H9 (cell line): Measurements from ENCODE around the gene CNOT10. TPM values are rescaled to one million over a fixed set of nuclear protein-coding genes. Genes with fewer than 3 reads are reported as not detected.

ENCODE experiments used
- DNase-seq: peaks from one replicate; pipeline ENCODE4 v3.0.0-alpha.2; 2017
- H2AFZ ChIP-seq: one replicate; pipeline ENCODE4 v1.6.1; 2013; ENCODE audit warnings: mild to moderate bottlenecking, low read length, control low read depth, moderate library complexity
- H2AK5ac ChIP-seq: 2 replicates; pipeline ENCODE4 v1.6.1; 2013; ENCODE audit warnings: low read length, control low read depth, mixed read lengths; ENCODE audit not compliant: insufficient read length
- H2BK120ac ChIP-seq: one replicate; pipeline ENCODE4 v1.6.1; 2013; ENCODE audit warnings: low read depth, mild to moderate bottlenecking, low read length, control low read depth, inconsistent platforms; ENCODE audit not compliant: poor library complexity, severe bottlenecking
- H2BK12ac ChIP-seq: 2 replicates; pipeline ENCODE4 v1.6.1; 2013; ENCODE audit warnings: low read length, control low read depth, mixed read lengths, low read depth; ENCODE audit not compliant: insufficient read length
- H2BK15ac ChIP-seq: 2 replicates; pipeline ENCODE4 v1.6.1; 2013; ENCODE audit warnings: low read depth, low read length, control low read depth
- H2BK20ac ChIP-seq: one replicate; pipeline ENCODE4 v1.6.1; 2013; ENCODE audit warnings: low read depth, mild to moderate bottlenecking, low read length, control low read depth, inconsistent platforms; ENCODE audit not compliant: poor library complexity, severe bottlenecking
- H2BK5ac ChIP-seq: 2 replicates; pipeline ENCODE4 v1.6.1; 2013; ENCODE audit warnings: low read length, control low read depth, mixed read lengths; ENCODE audit not compliant: insufficient read length
- H3K14ac ChIP-seq: 2 replicates; pipeline ENCODE4 v1.6.1; 2013; ENCODE audit warnings: low read length, control low read depth; ENCODE audit not compliant: insufficient read depth
- H3K18ac ChIP-seq: 2 replicates; pipeline ENCODE4 v1.6.1; 2013; ENCODE audit warnings: low read depth, mild to moderate bottlenecking, mixed read lengths, low read length, control low read depth; ENCODE audit not compliant: insufficient read length
- H3K23ac ChIP-seq: 2 replicates; pipeline ENCODE4 v1.6.1; 2013; ENCODE audit warnings: low read length, control low read depth, mixed read lengths, low read depth; ENCODE audit not compliant: insufficient read length
- H3K23me2 ChIP-seq: 2 replicates; pipeline ENCODE4 v1.6.1; 2013; ENCODE audit warnings: low read depth, mild to moderate bottlenecking, mixed read lengths, low read length, control low read depth; ENCODE audit not compliant: insufficient read length, poor library complexity, severe bottlenecking
- H3K27ac ChIP-seq: 2 replicates; pipeline ENCODE4 v1.5.1; 2013; ENCODE audit warnings: low read length, control low read depth, mixed read lengths, low read depth; ENCODE audit not compliant: insufficient read length
- H3K27me3 ChIP-seq: 2 replicates; pipeline ENCODE4 v1.6.1; 2013; ENCODE audit warnings: low read length, control low read depth, inconsistent platforms; ENCODE audit not compliant: insufficient read depth
- H3K4ac ChIP-seq: 2 replicates; pipeline ENCODE4 v1.6.1; 2013; ENCODE audit warnings: low read depth, mild to moderate bottlenecking, control low read depth, inconsistent platforms, low read length, moderate library complexity
- H3K4me1 ChIP-seq: 2 replicates; pipeline ENCODE4 v1.6.1; 2013; ENCODE audit warnings: low read length, control low read depth, inconsistent platforms; ENCODE audit not compliant: insufficient read depth
- H3K4me2 ChIP-seq: 2 replicates; pipeline ENCODE4 v1.6.1; 2013; ENCODE audit warnings: low read length, control low read depth, mixed read lengths; ENCODE audit not compliant: insufficient read length, insufficient read depth
- H3K56ac ChIP-seq: 2 replicates; pipeline ENCODE4 v1.6.1; 2013; ENCODE audit warnings: low read depth, mild to moderate bottlenecking, mixed read lengths, low read length, control low read depth; ENCODE audit not compliant: insufficient read length
- H3K79me1 ChIP-seq: 2 replicates; pipeline ENCODE4 v1.6.1; 2013; ENCODE audit warnings: low read depth, mild to moderate bottlenecking, moderate library complexity, low read length, control low read depth, inconsistent platforms; ENCODE audit not compliant: insufficient read depth, poor library complexity, severe bottlenecking
- H3K79me2 ChIP-seq: 2 replicates; pipeline ENCODE4 v1.6.1; 2013; ENCODE audit warnings: low read length, control low read depth, inconsistent platforms; ENCODE audit not compliant: insufficient read depth
- H3K9ac ChIP-seq: 2 replicates; pipeline ENCODE4 v1.6.1; 2013; ENCODE audit warnings: low read length, control low read depth, mixed read lengths; ENCODE audit not compliant: insufficient read length; ENCODE audit errors: extremely low read depth
- H3K9me3 ChIP-seq: one replicate; pipeline ENCODE4 v1.6.1; 2013; ENCODE audit warnings: low read depth, low read length, inconsistent platforms; ENCODE audit not compliant: control insufficient read depth
- H3T11ph ChIP-seq: one replicate; pipeline ENCODE4 v1.6.1; 2013; ENCODE audit warnings: mild to moderate bottlenecking, low read length, control low read depth, inconsistent platforms
- H4K20me1 ChIP-seq: one replicate; pipeline ENCODE4 v1.6.1; 2013; ENCODE audit not compliant: control insufficient read depth, insufficient read length, insufficient read depth
- H4K5ac ChIP-seq: 2 replicates; pipeline ENCODE4 v1.6.1; 2013; ENCODE audit warnings: low read depth, mild to moderate bottlenecking, mixed read lengths, low read length, control low read depth; ENCODE audit not compliant: insufficient read length
- H4K8ac ChIP-seq: replicated peaks from 2 replicates; pipeline ENCODE4 v1.6.1; 2013; ENCODE audit warnings: low read length, control low read depth, mixed read lengths, low read depth; ENCODE audit not compliant: insufficient read length
- H4K91ac ChIP-seq: 2 replicates; pipeline ENCODE4 v1.6.1; 2013; ENCODE audit warnings: low read depth, mild to moderate bottlenecking, moderate library complexity, mixed read lengths, low read length, control low read depth; ENCODE audit not compliant: insufficient read length
- H3K27ac Mint-ChIP-seq, 3 experiments: 2 replicates in 2 of 3; 3 replicates in 1 of 3; pipeline ENCODE4 v1.8.0; 2020 to 2021; ENCODE audit warnings: mixed read lengths in 3 of 3, mild to moderate bottlenecking in 1 of 3, moderate library complexity in 1 of 3
- H3K27me3 Mint-ChIP-seq: 2 replicates; pipeline ENCODE4 v1.8.0; 2021; ENCODE audit warnings: low read depth, mild to moderate bottlenecking, moderate library complexity, mixed read lengths
- H3K36me3 Mint-ChIP-seq, 3 experiments: 2 replicates in 2 of 3; 3 replicates in 1 of 3; pipeline ENCODE4 v1.8.0; 2020 to 2021; ENCODE audit warnings: low read depth in 3 of 3, mixed read lengths in 3 of 3; ENCODE audit not compliant: insufficient read depth in 1 of 3
- H3K4me1 Mint-ChIP-seq, 2 experiments: 2 replicates each; pipeline ENCODE4 v1.8.0; 2020; ENCODE audit warnings: mixed read lengths in 2 of 2
- H3K4me3 Mint-ChIP-seq, 2 experiments: 2 replicates in 1 of 2; 3 replicates in 1 of 2; pipeline ENCODE4 v1.8.0; 2020 to 2021; ENCODE audit warnings: mild to moderate bottlenecking in 2 of 2, mixed read lengths in 2 of 2, moderate library complexity in 1 of 2
- H3K9me3 Mint-ChIP-seq, 2 experiments: 2 replicates in 1 of 2; 3 replicates in 1 of 2; pipeline ENCODE4 v1.8.0; 2020; ENCODE audit warnings: mild to moderate bottlenecking in 2 of 2, mixed read lengths in 2 of 2, moderate library complexity in 1 of 2
- WGBS: extraction: QIAGEN DNeasy Blood & Tissue Kit; methylation state at CpG from one replicate; pipeline ENCODE4 v1.1.7; 2013; ENCODE audit warnings: missing lambda C conversion rate, low lambda C conversion rate, mixed read lengths; ENCODE audit not compliant: insufficient read length; ENCODE audit errors: extremely low coverage; 5-methylcytosine and 5-hydroxymethylcytosine counted together
- total RNA-seq: library from RNA; stranded (reverse); gene quantifications from 2 replicates; pipeline ENCODE4 v1.2.1, GENCODE V29; 2021
- TF ChIP-seq, protein P1 (sequence below): fragments of 200-600 bp; sonication (generic); conservative IDR thresholded peaks from 3 replicates; pipeline ENCODE4 v1.8.0; 2021; ENCODE audit warnings: antibody characterized with exemption, mild to moderate bottlenecking

Gene CNOT10
- total RNA-seq, 1 experiment from 2014 or later: 55.4 TPM

DNA sequence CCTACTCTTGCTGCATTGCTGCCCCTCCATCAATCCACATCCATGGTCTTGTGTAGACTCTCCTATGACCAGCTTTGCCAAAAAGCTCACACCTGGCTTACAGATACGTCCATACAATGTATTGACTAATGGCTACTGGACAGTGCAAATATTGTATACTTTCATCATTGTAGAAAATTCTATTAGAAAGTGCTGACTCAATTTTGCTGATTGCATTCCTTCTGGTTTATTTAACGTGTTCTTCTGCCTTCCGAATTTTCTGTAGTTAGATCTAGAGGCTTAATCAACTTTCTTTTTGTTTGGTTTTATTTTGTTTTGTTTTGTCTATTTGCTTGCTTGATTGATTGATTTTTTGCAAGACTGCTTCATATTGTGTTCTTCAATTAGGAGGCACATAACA lies 29.8 kb upstream of the CNOT10 start:
- Histone ChIP-seq H2BK5ac (no peak overlapping the region), H4K5ac (no peak overlapping the region)

More for the DNA sequence above, 29.8 kb upstream of the CNOT10 start:
- DNase-seq: no peak
- Histone ChIP-seq H2AK5ac (no peak overlapping the region), H3K18ac (no peak overlapping the region), H3K79me2 (no peaks in the 10 kb centered on the region), H2BK12ac (no peak overlapping the region), H3T11ph (no peak overlapping the region), H3K4ac (no peak overlapping the region), H4K91ac (no peak overlapping the region), H2AFZ (no peak overlapping the region), H3K79me1 (no peaks in the 10 kb centered on the region), H3K27ac (no peak overlapping the region), H3K9ac (no peak overlapping the region), H2BK120ac (no peak overlapping the region), H4K8ac (no peak overlapping the region), H3K56ac (no peak overlapping the region), H2BK15ac (no peak overlapping the region), H3K4me1 (no peaks in the 10 kb centered on the region), H3K9me3 (no peaks in the 10 kb centered on the region), H3K27me3 (no peaks in the 10 kb centered on the region), H3K14ac (no peak overlapping the region), H2BK20ac (no peak overlapping the region), H3K23ac (no peak overlapping the region), H3K23me2 (no peaks in the 10 kb centered on the region), H3K4me2 (no peak overlapping the region), H4K20me1 (no peaks in the 10 kb centered on the region)
- Mint-ChIP-seq H3K27ac (no peak overlapping the region), H3K4me1 (peaks cover 2 to 4% of the 10 kb centered on the region in 2 experiments; a peak in 3 of 4 replicates), H3K27me3 (peaks cover 2% of the 10 kb centered on the region; the same call in 1 of the 2 replicates), H3K4me3 (no peak overlapping the region), H3K9me3 (no peaks in the 10 kb centered on the region; a peak in 1 of 5 replicates), H3K36me3 (no peaks in the 10 kb centered on the region; a peak in 1 of 7 replicates)
- no CpG with 5 or more reads among the region's 3 CpGs for WGBS
- TF ChIP-seq, protein P1, sequence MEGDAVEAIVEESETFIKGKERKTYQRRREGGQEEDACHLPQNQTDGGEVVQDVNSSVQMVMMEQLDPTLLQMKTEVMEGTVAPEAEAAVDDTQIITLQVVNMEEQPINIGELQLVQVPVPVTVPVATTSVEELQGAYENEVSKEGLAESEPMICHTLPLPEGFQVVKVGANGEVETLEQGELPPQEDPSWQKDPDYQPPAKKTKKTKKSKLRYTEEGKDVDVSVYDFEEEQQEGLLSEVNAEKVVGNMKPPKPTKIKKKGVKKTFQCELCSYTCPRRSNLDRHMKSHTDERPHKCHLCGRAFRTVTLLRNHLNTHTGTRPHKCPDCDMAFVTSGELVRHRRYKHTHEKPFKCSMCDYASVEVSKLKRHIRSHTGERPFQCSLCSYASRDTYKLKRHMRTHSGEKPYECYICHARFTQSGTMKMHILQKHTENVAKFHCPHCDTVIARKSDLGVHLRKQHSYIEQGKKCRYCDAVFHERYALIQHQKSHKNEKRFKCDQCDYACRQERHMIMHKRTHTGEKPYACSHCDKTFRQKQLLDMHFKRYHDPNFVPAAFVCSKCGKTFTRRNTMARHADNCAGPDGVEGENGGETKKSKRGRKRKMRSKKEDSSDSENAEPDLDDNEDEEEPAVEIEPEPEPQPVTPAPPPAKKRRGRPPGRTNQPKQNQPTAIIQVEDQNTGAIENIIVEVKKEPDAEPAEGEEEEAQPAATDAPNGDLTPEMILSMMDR: no peak
